ENCODE results near the gene NFX1.

GRCh38 chr9:33372900-33373299, 82.6 kb downstream of the NFX1 start:
- TF ChIP-seq CTCF (optimal IDR thresholded peaks at IDR 0.05 in 1 of 3, IDR thresholded peaks at IDR 0.05 in 1 of 3, conservative IDR thresholded peaks at IDR 0.05 in 1 of 3; ENCODE audit: extremely low read depth in 1 of 3, insufficient read depth in 2 of 3, low read length in 3 of 3): no peak
- no peak for TF ChIP-seq EZH2 (IDR thresholded peaks at IDR 0.05; ENCODE audit: low read length)

Data from keratinocyte (primary cell).